T-helper 2 cell treated with Interferon-gamma antibody and Interleukin-4, amounts not matched to agents 100 ng/mL and 5 ng/mL, for 36 hours (primary cell): ENCODE results near the gene TLX1. TPM values are rescaled to one million over a fixed set of nuclear protein-coding genes. Genes with fewer than 3 reads are reported as not detected.

Experiments
- intact Hi-C: fragments of 100-400 bp; cut with micrococcal nuclease; formaldehyde crosslinking; loops from one replicate; pipeline ENCODE4 v1.15.1; 2023
- total RNA-seq: library from RNA; stranded (reverse); gene quantifications from 2 replicates; pipeline ENCODE4 v1.2.3, GENCODE V29; 2022

Gene TLX1
- total RNA-seq, 1 donor from 2014 or later, result not detected

GRCh38 chr10:101133489-101134298 is 2.6 kb downstream of the TLX1 start:
- intact Hi-C loops, result loop anchor here (2.0 to 10.0 kb wide), 4 partner anchors 85 to 401 kb away; partner anchors contain the start of gene PAX2

GRCh38 chr10:101134299-101135127 is 3.4 kb downstream of the TLX1 start:
- intact Hi-C loops, result loop anchor here (5.0 to 10.0 kb wide), 4 partner anchors 310 to 1597 kb away; partner anchors contain the start of gene PAX2

- intact Hi-C loops, result loop anchor here (5.0 to 10.0 kb wide), 2 partner anchors 311 to 1598 kb away; no protein-coding TSS in a partner anchor
Observed at GRCh38 chr10:101135141-101136006, 4.3 kb downstream of the TLX1 start.

GRCh38 chr10:101136007-101136707 is 5.1 kb downstream of the TLX1 start:
- intact Hi-C loops, result loop anchor here (5.0 to 10.0 kb wide), 2 partner anchors 311 to 1599 kb away; no protein-coding TSS in a partner anchor

- intact Hi-C loops, result loop anchor here (5.0 to 10.0 kb wide), 2 partner anchors 312 to 1599 kb away; no protein-coding TSS in a partner anchor
Observed at GRCh38 chr10:101136708-101137121, 5.6 kb downstream of the TLX1 start.

GRCh38 chr10:101137271-101137670 is 6.2 kb downstream of the TLX1 start:
- intact Hi-C loops, result loop anchor here (5.0 to 10.0 kb wide), 2 partner anchors 312 to 1600 kb away; no protein-coding TSS in a partner anchor

- intact Hi-C loops, result loop anchor here (5.0 to 10.0 kb wide), 2 partner anchors 314 to 1602 kb away; no protein-coding TSS in a partner anchor
Observed at GRCh38 chr10:101138788-101139420, 7.8 kb downstream of the TLX1 start.

- intact Hi-C loops, result loop anchor here (5.0 to 10.0 kb wide), 2 partner anchors 315 to 1602 kb away; no protein-coding TSS in a partner anchor
Observed at GRCh38 chr10:101139421-101139911, 8.4 kb downstream of the TLX1 start.

GRCh38 chr10:101140084-101140949 is 9.2 kb downstream of the TLX1 start:
- intact Hi-C loops, result loop anchor here (5.0 kb wide), 1 partner anchor 98 kb away; no protein-coding TSS in a partner anchor

- intact Hi-C loops, result loop anchor here (5.0 kb wide), 1 partner anchor 99 kb away; no protein-coding TSS in a partner anchor
Observed at GRCh38 chr10:101140950-101141615, 10.0 kb downstream of the TLX1 start.

- intact Hi-C loops, result loop anchor here (1.0 to 5.0 kb wide), 3 partner anchors 21 to 100 kb away; no protein-coding TSS in a partner anchor
Observed at GRCh38 chr10:101141616-101142532, 10.8 kb downstream of the TLX1 start.

GRCh38 chr10:101142533-101143344 is 11.6 kb downstream of the TLX1 start:
- intact Hi-C loops, result loop anchor here (1.0 to 5.0 kb wide), 3 partner anchors 21 to 100 kb away; no protein-coding TSS in a partner anchor

- intact Hi-C loops, result loop anchor here (5.0 kb wide), 1 partner anchor 101 kb away; no protein-coding TSS in a partner anchor
Observed at GRCh38 chr10:101143345-101143630, 12.2 kb downstream of the TLX1 start.

GRCh38 chr10:101144053-101144452 is 13.0 kb downstream of the TLX1 start:
- intact Hi-C loops, result loop anchor here (5.0 kb wide), 1 partner anchor 102 kb away; no protein-coding TSS in a partner anchor

GRCh38 chr10:101145145-101145544 is 14.0 kb downstream of the TLX1 start:
- intact Hi-C loops, result no loop called here
